GM21529 (cell line): ENCODE measurements around the gene DPYSL3.
A peak's percentile ranks its signal among the peaks of the same experiment; 100 is the strongest.

Experiments
- ATAC-seq: cut with Tn5 transposase; IDR thresholded peaks from one replicate; pipeline ENCODE4 v1.9.1; 2021; ENCODE audit not compliant: unreplicated experiment

The DPYSL3 gene

DNA sequence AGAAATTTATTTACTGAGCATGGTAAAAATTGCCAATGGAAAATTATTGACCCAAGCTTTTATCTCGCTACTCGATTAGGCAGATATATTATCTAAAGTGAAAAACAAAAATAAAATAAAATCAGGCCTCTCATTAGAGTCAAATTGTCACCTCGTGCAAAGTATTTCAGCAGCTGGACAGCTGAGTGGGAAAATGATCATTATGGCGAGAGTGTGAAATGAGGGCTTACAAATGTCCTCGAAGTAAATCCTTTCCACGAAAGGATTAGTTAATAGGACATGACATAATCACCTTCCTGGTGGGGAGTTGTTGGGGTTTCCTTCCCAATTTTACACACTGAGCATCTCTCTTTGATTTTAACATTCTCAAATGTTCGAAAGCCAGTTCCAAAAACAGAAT is 5.4 kb upstream of the DPYSL3 start:
- no peak for ATAC-seq

DNA sequence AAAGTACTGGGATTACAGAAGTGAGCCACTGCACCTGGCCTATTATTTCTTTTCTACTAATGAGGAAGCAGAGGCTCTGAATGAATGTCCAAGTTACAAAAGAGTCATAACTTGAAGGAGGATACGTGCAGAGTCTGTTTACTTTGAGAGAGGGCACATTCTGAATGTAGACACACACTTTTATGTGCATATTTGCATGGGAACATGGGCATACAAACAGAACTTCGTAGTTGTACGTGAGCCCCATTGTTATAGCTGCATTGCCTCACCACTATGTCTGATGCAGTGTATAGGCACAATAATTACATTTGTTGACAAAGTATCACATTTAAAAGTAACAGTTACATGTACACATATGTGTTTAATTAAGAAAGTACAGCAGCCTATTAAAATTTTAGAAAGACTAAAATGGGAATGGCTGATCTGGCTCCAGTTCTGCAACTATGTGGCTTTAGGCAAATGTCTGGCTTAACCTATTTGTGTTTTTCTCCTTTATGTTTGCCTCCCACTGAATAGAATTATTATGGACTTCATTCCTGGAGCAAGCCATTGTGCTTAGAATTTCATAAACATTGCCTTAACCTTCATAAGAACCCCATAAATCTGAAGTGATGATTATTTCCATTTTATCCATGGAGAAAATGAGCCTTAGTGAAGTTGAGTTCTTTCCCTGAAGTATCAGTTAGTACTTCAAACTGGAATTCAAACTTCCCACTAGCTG is 3.0 kb upstream of the DPYSL3 start:
- no peak for ATAC-seq

- no peak for ATAC-seq
These were observed 1.0 kb upstream of the DPYSL3 start for GRCh38 chr5:147510885-147511284.

DNA sequence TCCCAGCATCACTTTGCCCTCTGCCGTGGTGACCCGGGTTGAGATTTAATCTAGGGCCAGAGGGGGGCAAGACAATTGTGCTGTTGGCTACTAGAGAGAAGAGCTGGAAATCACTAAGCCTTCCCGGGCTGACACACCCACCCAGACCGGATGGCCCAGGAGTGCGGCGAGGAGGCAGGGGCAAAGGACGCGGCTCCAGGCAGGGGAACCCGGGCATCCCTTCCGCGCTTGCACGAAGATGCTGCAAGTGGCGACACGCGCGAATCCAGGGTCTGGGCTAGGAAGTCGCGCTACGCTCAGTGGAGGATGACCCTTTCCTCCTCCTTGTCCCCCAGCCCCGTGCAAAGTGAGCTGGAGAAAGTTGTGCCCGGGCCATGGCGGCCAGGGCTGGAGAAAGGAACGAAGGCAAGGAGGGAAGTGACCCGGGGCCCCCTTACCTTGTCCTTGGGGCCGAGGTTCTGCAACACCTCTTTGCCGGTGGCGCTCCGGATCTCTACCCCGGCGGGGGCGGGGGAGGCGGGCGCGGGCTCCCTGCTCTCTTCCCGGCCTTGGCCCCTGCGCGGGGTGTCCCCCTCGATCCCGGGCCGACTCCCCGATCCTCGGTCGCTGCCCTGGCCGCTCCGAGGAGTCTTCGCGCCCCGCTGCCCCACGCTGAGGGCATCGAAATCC is 693 bp downstream of the DPYSL3 start:
- ATAC-seq, result no peak

DNA sequence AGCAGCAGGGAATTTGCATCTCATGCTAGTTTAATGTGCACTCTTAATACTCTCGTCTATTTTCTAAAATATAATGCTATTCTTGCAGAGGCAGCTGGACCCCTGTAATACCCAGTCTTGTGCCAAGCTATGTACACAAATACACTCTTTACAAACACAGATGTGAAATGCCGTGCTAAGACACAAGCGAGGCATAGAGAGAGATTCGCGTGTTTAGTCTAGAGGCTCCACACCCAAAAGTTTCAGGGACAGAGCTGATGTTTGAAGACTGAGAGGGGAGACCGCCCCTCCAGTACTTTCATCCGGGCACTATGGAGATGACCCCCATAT is 1.2 kb downstream of the DPYSL3 start:
- no peak for ATAC-seq

DNA sequence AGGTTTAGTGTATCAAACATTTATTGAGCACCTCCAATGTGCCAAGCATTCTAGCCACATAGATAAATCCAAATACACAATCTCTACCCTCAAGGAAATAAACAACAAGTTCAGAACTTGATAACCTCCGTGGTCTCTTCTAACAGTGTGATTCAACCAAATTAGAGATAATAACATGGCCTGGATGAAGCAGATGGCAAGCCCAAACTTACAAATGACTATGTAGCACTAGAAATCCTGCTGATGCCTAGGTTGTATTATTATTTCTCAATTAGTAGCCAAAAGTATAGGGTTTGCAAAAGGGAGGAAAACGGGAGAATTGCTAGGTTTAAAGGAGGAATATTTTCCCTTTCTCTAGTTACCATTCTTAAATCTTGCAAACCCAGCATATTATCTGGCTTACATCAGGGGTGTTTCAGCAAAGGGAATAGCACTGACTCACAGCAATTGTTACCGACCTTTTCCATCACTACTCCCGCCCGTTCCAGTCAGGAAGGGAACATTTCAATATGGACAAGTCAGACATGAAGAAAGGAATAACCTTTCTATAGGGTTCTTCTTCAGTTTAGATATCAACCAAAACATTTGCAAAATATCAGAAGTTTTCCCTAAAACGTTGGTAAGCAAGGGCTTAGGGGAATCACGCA is 2.3 kb downstream of the DPYSL3 start:
- ATAC-seq, result no peak

DNA sequence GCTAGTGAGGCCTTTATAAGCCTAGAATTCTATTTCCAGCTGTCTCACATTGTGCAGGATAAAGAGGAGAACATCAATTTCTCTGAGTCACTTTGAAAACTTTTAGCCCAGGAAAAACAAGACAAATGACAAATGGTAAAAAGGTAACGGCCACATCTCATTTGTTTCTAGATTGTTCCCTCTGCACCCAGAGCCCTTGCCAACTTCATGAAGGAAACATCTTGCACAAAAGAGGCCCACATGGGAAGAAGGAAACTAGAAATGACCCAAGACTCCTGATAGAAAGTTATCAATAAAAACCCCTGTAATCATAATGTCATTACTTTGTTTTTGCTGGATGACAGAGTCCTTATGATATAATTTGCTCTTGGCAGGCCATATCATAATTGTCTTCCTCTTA is 5.3 kb downstream of the DPYSL3 start:
- ATAC-seq, result no peak

DNA sequence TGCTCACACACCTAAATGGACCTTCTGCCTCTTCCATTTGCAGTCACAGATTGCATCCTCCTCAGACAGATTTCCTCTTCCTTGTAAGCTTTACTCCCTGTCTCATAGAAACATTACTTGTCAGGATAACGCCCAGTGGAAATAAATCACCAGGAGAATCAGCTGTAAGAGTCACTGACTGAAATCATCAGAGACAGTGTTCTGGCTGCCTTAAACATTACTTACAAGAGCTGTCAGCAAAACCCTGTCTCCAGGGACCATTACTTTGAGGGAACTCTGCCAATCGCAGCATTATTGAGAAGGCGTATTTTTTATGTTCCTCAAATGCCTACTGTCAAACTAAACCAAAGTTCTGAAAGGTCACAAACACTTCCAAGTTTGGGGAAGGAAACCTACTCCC is 5.9 kb downstream of the DPYSL3 start:
- no peak for ATAC-seq

- no peak for ATAC-seq
These were observed 18.9 kb downstream of the DPYSL3 start for GRCh38 chr5:147490989-147491388.

GRCh38 chr5:147487031-147487750 is 22.7 kb downstream of the DPYSL3 start:
- ATAC-seq, result no peak

GRCh38 chr5:147485814-147486213 is 24.1 kb downstream of the DPYSL3 start:
- ATAC-seq, result no peak

DNA sequence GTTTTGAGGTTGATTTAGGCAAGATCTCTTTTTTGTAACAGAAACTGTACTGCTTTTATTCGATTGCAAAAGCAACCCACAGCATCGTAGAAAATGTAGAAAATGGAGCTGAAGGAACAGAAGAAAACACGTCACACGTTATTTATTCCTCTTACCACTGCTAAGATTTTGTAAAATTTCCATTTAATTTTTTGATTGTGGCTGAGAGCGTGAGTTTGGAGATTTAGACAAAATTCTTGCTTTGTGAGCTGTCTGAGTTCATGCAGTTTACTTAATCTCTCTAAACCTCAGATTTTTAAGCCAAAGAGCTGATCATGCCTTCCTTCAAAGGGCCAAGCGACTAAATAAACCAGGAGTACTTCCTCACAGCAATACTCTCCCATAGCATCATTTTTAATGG is 24.8 kb downstream of the DPYSL3 start:
- ATAC-seq, result no peak

GRCh38 chr5:147484708-147485020 is 25.2 kb downstream of the DPYSL3 start:
- ATAC-seq, result no peak

DNA sequence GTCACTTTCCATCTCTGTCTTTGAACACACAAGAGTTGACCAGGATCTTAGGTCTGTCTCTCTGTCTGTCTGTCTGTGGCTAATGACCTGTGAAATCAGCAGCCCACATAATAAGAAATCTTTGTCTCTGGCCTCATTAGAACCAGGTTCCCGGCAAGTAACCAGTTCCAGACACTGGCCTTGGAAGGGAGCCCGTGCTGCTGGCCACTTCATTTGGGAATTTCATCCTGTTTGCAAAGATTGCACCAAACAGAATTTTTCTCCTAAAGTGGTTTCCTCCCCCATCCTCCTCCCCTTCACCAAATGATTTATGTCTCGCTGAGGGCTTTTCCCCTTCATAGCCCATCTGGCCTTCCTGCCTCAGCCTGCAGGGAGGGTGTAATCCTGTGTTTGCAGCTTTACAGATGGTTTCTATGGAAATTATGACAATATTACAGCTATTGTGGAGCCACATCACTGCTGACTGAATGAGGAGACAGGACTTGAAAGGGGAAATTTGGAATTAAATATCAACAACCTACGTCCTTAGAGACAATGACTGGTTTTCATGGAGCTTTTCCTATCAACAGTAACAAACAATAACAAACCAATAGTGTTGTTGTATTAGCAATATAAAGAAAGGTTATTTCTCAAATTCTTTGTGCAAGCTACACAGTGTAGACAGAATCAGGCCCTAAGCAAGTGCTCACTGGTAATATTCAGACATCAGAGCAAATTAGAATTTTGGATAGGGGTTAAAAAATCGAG is 25.7 kb downstream of the DPYSL3 start:
- ATAC-seq, result no peak

GRCh38 chr5:147483188-147483790 is 26.6 kb downstream of the DPYSL3 start:
- no peak for ATAC-seq

DNA sequence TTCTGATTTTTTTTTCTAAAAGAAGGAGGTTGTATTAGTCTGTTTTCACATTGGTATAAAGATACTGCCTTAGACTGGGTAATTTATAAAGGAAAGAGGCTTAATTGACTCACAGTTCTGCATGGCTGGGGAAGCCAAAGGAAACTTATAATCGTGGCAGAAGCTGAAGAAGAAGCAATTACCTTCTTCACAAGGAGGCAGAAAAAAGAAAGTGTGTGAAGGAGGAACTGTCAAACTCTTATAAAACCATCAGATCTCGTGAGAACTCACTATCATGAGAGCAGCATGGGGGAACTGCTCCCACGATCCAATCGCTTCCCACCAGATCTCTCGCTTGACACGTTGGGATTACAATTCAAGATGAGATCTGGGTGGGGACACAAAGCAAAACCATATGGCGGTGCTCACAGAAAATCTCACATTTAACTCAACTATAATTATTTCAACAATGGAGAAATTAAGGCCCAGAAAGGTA is 27.1 kb downstream of the DPYSL3 start:
- no peak for ATAC-seq

DNA sequence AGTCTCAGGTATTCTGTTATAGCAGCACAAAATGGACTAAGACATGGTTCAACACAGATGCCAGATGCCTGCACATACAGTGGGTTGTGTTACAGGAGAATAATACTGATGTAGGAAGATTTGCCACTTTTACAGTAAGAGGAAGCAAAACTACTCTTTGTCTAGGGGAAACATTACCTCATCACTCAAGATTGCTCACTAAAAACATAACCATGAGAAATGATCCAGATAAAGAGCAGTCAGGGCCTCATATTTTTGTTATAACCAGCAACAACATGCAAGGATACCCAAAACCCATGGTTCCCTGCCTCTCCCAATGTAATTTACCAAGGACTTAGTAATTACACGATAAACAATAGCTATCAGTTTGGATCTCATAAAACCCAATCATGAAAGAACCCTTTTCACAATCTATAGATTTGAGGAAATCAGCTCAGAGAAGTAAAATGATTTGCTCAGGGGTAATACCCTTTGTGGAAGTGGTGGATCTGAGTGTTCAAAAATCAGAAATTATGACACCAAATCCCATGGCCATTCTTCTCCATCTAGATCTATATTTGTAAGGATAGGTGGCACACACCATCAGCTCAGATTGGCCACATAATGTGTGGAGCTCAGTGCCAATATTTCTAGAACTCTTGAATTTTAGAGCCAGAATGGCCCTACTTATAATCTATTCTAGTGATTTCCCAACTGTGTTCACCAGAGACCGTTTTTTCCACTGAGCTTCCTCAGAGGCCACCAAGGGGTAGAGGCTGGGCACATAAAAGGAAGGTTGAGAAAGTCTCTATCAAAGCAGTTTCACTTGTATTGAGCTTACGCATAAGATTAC is 27.8 kb downstream of the DPYSL3 start:
- peak; percentile 83 for ATAC-seq

DNA sequence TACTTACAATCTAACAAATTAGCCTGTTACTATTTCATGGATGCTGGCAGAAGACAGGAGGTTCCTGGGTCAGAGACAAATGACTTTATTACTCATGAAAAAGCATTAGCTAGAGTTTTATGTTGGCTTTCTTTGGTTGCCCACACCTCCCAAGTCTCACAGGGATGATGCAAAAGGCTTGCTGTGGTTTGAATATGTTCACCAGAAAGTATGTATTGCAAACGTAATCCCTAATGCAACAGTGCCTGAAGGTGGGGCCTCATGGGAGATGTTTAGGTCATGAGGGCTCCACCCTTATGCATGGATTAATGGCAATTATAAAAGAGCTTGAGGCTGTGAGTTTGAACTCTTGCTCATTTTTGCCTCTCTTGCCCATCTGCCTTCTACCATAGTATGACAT is 28.5 kb downstream of the DPYSL3 start:
- ATAC-seq, result no peak

DNA sequence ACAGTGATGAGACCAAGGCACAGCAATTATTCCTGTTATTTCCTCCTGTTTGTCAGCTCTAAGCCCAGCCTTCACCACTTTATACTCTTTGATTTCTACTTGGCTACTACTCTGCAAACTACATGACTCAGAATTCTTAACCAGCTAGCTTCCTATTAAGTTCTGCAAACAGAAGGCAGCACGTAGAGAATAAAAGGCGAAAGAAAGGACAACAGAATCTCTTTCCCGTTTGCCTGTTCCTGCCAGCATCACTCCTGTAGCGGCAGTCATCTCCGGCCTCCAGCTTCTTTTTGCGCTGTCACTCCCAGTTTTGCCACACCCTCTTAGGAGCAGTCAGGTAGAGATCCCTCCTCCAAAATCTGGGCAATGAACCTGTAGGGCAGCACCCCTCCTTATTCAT is 29.9 kb downstream of the DPYSL3 start:
- no peak for ATAC-seq

GRCh38 chr5:147479444-147479843 is 30.4 kb downstream of the DPYSL3 start:
- ATAC-seq, result no peak
